HepG2 (cell line): ENCODE data around the gene DNLZ. TPM values are rescaled to one million over a fixed set of nuclear protein-coding genes. Genes with fewer than 3 reads are reported as not detected.

Experiments used
- ATAC-seq: fragments of 200-7000 bp; cut with Tn5 transposase; 3 replicates; pipeline ENCODE4 v1.9.1; 2020; ENCODE audit warnings: mild to moderate bottlenecking, moderate library complexity
- BruUV-seq: library from RNA; stranded (reverse); fragments of 400-500 nt; replicated peaks from 2 replicates; lab custom pipeline; 2021; lab: Mats Ljungman, UMichigan
- CTCF ChIA-PET: fragments of 300-600 bp; formaldehyde crosslinking; extraction: SDS; loops from one replicate; lab custom pipeline; 2021; ENCODE audit warnings: low total read pairs, inconsistent platforms, low intra/inter-chr PET ratio; lab: Yijun Ruan, JAX
- POLR2A ChIA-PET: fragments of 350-600 bp; sonication (Branson Sonifier 250); formaldehyde crosslinking; loops from one replicate; lab custom pipeline; 2020; ENCODE audit warnings: antibody characterized with exemption, inconsistent platforms; lab: Yijun Ruan, JAX
- DNase-seq: peaks from one replicate; pipeline ENCODE4 v3.0.0-alpha.2; 2015; ENCODE audit warnings: low spot score
- FAIRE-seq: peaks from 3 replicates; lab custom pipeline; 2011; peaks lifted over from hg19 to GRCh38; lab: Jason Lieb, UNC
- H2AFZ ChIP-seq: one replicate; pipeline ENCODE4 v1.6.1; 2011; ENCODE audit warnings: low read length, inconsistent platforms
- H3K27ac ChIP-seq: fragments of 300-600 bp; 3 replicates; pipeline ENCODE4 v1.8.0; 2011; ENCODE audit warnings: mixed run types, mild to moderate bottlenecking, mixed read lengths, low read length, inconsistent platforms; ENCODE audit not compliant: insufficient read depth; ENCODE audit errors: extremely low read length
- H3K27me3 ChIP-seq, 2 experiments: fragments of 200-600 bp in 1 of 2; 2 replicates in 1 of 2; 3 replicates in 1 of 2; pipeline versions ENCODE4 v1.6.0 to v1.8.0; 2011; ENCODE audit warnings: low read length in 2 of 2, mild to moderate bottlenecking in 2 of 2, moderate library complexity in 2 of 2, inconsistent platforms in 1 of 2; ENCODE audit not compliant: insufficient read depth in 2 of 2, control insufficient read depth in 1 of 2
- H3K36me3 ChIP-seq, 2 experiments: fragments of 200-600 bp in 1 of 2; replicated peaks in 1 of 2; 2 replicates in 1 of 2; 3 replicates in 1 of 2; pipeline versions ENCODE4 v1.5.1 to v1.8.0; 2011; ENCODE audit warnings: low read length in 2 of 2, inconsistent platforms in 1 of 2; ENCODE audit not compliant: insufficient read depth in 2 of 2, control insufficient read depth in 1 of 2
- H3K4me1 ChIP-seq: 2 replicates; pipeline ENCODE4 v1.5.1; 2012; ENCODE audit warnings: low read length, inconsistent platforms; ENCODE audit not compliant: insufficient read depth
- H3K4me2 ChIP-seq: 2 replicates; pipeline ENCODE4 v1.6.0; 2011; ENCODE audit warnings: low read depth, low read length, inconsistent platforms
- H3K4me3 ChIP-seq, 3 experiments: fragments of 200-600 bp in 1 of 3; sonication (generic), shearing (Covaris generic) in 1 of 3; replicated peaks in 1 of 3; 2 replicates each; pipeline ENCODE4 v1.5.1; 2011 to 2016; ENCODE audit warnings: low read length in 3 of 3, inconsistent platforms in 2 of 3, low read depth in 2 of 3, mild to moderate bottlenecking in 2 of 3, control low read depth in 1 of 3, mixed read lengths in 1 of 3; ENCODE audit not compliant: insufficient read depth in 1 of 3
- H3K79me2 ChIP-seq: one replicate; pipeline ENCODE4 v1.6.1; 2011; ENCODE audit warnings: low read length, inconsistent platforms; ENCODE audit not compliant: insufficient read depth
- H3K9ac ChIP-seq: 2 replicates; pipeline ENCODE4 v1.6.0; 2011; ENCODE audit warnings: mild to moderate bottlenecking, low read depth, low read length, inconsistent platforms; ENCODE audit not compliant: insufficient read depth
- H3K9me3 ChIP-seq: 2 replicates; pipeline ENCODE4 v1.5.1; 2012; ENCODE audit warnings: mild to moderate bottlenecking, low read length
- H4K20me1 ChIP-seq: 2 replicates; pipeline ENCODE4 v1.6.0; 2011; ENCODE audit warnings: inconsistent platforms, mild to moderate bottlenecking, low read length, moderate library complexity; ENCODE audit not compliant: insufficient read depth
- GPN1 ChIP-seq: sonication (generic); formaldehyde crosslinking; IDR thresholded peaks from 2 replicates; pipeline ENCODE4 v1.5.1; 2020; ENCODE audit warnings: missing genetic modification reagents, borderline replicate concordance
- PCBP1 ChIP-seq: fragments of 200-400 bp; formaldehyde crosslinking; IDR thresholded peaks from 2 replicates; pipeline ENCODE4 v1.6.1; 2017; ENCODE audit warnings: mild to moderate bottlenecking, low read depth, low read length, borderline replicate concordance
- UBTF ChIP-seq: sonication (generic); formaldehyde crosslinking; IDR thresholded peaks from 2 replicates; pipeline ENCODE4 v1.4.0; 2020; ENCODE audit warnings: mild to moderate bottlenecking, missing genetic modification reagents
- YY1 ChIP-seq: IDR thresholded peaks from 2 replicates; pipeline ENCODE4 v1.6.1; 2011; ENCODE audit warnings: low read length, low read depth, moderate library complexity, mild to moderate bottlenecking; ENCODE audit not compliant: insufficient read depth, insufficient replicate concordance
- ZBTB43 ChIP-seq: sonication (generic); formaldehyde crosslinking; conservative IDR thresholded peaks from 2 replicates; pipeline ENCODE4 v1.4.0; 2020; ENCODE audit warnings: missing genetic modification reagents
- ZFP1 ChIP-seq: IDR thresholded peaks from 2 replicates; pipeline ENCODE4 v1.6.1; 2016
- WGBS: methylation state at CpG from one replicate; pipeline ENCODE4 v1.1.6; 2017; ENCODE audit warnings: low lambda C conversion rate; 5-methylcytosine and 5-hydroxymethylcytosine counted together
- in situ Hi-C: cut with HindIII; loops from 2 replicates; pipeline ENCODE4 v1.10.0; 2017; ENCODE audit warnings: low pct_unique_long_range_greater_than_20kb; ENCODE audit not compliant: extremely low pct_ligation_motif_present
- intact Hi-C: fragments of 100-400 bp; cut with micrococcal nuclease; formaldehyde crosslinking; loops from one replicate; pipeline ENCODE4 v1.10.0; 2022; ENCODE audit not compliant: unreplicated experiment
- polyA plus RNA-seq, 8 experiments: library from polyadenylated mRNA; depleted of rRNA in 3 of 8; stranded (reverse) in 7 of 8; unstranded in 1 of 8; fragments of >200 nt; fragmentation: Illumina TruSeq in 4 of 8; extraction: Trizol in 4 of 8; gene quantifications; 2 replicates each; pipeline versions ENCODE4 v1.2.1 to v1.2.3, GENCODE V29; 2011 to 2016; ENCODE audit warnings: low read depth in 4 of 8, missing spikeins in 1 of 8, mixed read lengths in 1 of 8; ENCODE audit not compliant: insufficient read depth in 1 of 8
- total RNA-seq, 5 experiments: library from RNA; depleted of rRNA; stranded (reverse); fragments of >200 nt; fragmentation: Illumina TruSeq; extraction: Trizol; gene quantifications; 2 replicates each; pipeline ENCODE4 v1.2.3, GENCODE V29; 2016; ENCODE audit warnings: low read depth in 1 of 5
- TF ChIP-seq, protein P1 (sequence below): sonication (generic); formaldehyde crosslinking; IDR thresholded peaks from 2 replicates; pipeline ENCODE4 v1.8.1; 2023; ENCODE audit warnings: mild to moderate bottlenecking, moderate library complexity, missing genetic modification reagents
- TF ChIP-seq, protein P2 (sequence below): sonication (generic); formaldehyde crosslinking; conservative IDR thresholded peaks from 2 replicates; pipeline ENCODE4 v1.4.0; 2020; ENCODE audit warnings: mild to moderate bottlenecking, missing genetic modification reagents, moderate library complexity

DNLZ gene
- total and polyA plus RNA-seq, 2 of the 13 experiments (the other 11 are each of a cell fraction or from before 2014, with no cell fraction given), result 3.4 to 8.0 TPM

DNA sequence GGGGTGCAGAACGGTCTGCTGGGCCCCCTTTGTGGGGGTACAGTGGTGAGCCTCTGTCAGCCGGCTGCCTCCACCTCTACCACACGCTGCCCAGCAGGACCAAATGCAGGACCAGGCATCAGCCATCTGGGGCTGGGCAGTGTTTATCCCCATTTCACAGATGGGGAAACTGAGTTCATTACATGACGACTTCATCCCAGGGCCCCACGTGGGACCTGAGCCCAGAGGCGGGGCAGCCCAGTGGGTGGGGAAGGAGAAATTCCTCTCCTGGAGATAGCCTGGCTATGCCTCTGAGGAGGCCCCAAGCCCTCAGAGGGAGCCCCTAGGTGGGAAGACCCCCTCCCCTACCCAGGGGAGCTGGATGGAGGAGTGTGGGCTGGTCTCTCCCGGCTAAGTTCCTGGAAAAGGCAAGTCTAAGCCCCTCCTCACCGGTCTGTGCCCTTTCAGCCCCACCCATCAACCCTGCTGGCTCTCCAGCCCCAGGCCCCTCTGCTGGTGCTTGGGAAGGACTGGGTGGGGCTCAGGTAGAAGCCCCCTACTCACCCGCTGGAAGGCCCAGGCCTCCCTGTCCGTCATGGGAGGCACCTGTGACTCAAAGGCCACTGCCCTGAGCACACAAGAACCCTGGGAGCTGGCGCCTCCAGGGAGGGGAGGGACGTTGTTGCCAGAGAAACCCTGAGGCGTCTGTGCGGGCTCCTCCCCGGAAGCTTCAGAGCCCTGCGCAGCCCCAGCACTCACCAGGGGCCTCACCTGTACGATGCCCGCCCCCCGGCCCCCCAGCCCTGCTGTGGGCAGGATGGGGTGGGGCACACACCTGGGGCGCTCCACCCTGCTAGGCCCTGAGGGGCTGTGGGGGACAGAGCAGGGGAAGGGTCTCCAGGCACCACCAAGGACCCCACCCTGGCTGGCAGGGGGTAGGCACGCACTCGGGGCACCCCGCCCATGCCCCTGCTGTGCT is 52.2 kb downstream of the DNLZ start:
- ChIA-PET POLR2A (interaction anchor here (0.6 to 2.1 kb wide), 4 partner anchors 14 to 90 kb away, joined by 3 to 7 read pairs (median 3); no protein-coding TSS in a partner anchor), CTCF (interaction anchor here (1.4 to 1.5 kb wide), 2 partner anchors 61 to 89 kb away, joined by 6 to 15 read pairs; partner anchors contain the start of gene SNAPC4)
- DNase-seq, result peak; percentile 62
- H3K36me3 ChIP-seq, result no peaks in the 10 kb centered on the region
- H3K4me2 ChIP-seq, result peak overlapping the region; percentile 54
- peak overlapping the region; percentile 19; the same call in 1 of the 2 replicates for H3K9ac ChIP-seq
- in situ Hi-C loops (no loop called here), intact Hi-C loops (loop anchor here (2.0 kb wide), 1 partner anchor 61 kb away; the partner anchor contains the start of gene CARD9)
- peaks cover 47% of the 10 kb centered on the region for H3K4me1 ChIP-seq
- no TSS peak for BruUV-seq
- 28% methylated on average over 6 of the region's 23 CpGs for WGBS
- H4K20me1 ChIP-seq, result no peaks in the 10 kb centered on the region
- no peak overlapping the region for H3K27ac ChIP-seq
- ATAC-seq, result peak; percentile 67
- no peak overlapping the region for H2AFZ ChIP-seq
- no peaks in the 10 kb centered on the region for H3K79me2 ChIP-seq
- H3K9me3 ChIP-seq, result peaks cover 16% of the 10 kb centered on the region
- peaks cover 0 to 6% of the 10 kb centered on the region in 2 experiments; a peak in 3 of 5 replicates for H3K27me3 ChIP-seq
- peak overlapping the region in 2 of 3 experiments; percentile 12 to 47; a peak in 1 of 6 replicates for H3K4me3 ChIP-seq
- no peak for FAIRE-seq
- TF ChIP-seq ZBTB43 (CRISPR knock-in tag), result no peak
- TF ChIP-seq PCBP1, result 0 out of 2 replicates have a peak, but pooled peaks have one; percentile 22
- TF ChIP-seq ZFP1 (CRISPR knock-in tag), result no peak
- TF ChIP-seq YY1, result peak; percentile 8
- TF ChIP-seq UBTF (CRISPR knock-in tag), result no peak
- no peak for TF ChIP-seq GPN1 (CRISPR knock-in tag)
- TF ChIP-seq, protein P1, sequence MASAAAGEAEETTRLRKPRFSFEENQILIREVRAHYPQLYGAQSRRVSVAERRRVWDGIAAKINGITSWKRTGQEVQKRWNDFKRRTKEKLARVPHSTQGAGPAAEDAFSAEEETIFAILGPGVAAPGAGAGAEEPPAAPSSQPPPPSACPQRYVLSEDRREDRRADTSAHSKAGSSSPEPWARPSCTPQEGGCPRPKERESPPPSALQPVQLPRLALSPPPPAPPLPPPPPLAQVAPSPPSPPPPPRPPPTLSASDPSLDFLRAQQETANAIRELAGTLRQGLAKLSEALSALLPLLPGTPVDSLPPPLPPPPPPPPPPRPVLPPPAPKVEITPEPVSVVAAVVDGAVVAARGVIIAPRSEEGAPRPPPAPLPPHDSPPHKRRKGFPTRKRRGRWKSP (CRISPR knock-in tag), result no peak
- TF ChIP-seq, protein P2, sequence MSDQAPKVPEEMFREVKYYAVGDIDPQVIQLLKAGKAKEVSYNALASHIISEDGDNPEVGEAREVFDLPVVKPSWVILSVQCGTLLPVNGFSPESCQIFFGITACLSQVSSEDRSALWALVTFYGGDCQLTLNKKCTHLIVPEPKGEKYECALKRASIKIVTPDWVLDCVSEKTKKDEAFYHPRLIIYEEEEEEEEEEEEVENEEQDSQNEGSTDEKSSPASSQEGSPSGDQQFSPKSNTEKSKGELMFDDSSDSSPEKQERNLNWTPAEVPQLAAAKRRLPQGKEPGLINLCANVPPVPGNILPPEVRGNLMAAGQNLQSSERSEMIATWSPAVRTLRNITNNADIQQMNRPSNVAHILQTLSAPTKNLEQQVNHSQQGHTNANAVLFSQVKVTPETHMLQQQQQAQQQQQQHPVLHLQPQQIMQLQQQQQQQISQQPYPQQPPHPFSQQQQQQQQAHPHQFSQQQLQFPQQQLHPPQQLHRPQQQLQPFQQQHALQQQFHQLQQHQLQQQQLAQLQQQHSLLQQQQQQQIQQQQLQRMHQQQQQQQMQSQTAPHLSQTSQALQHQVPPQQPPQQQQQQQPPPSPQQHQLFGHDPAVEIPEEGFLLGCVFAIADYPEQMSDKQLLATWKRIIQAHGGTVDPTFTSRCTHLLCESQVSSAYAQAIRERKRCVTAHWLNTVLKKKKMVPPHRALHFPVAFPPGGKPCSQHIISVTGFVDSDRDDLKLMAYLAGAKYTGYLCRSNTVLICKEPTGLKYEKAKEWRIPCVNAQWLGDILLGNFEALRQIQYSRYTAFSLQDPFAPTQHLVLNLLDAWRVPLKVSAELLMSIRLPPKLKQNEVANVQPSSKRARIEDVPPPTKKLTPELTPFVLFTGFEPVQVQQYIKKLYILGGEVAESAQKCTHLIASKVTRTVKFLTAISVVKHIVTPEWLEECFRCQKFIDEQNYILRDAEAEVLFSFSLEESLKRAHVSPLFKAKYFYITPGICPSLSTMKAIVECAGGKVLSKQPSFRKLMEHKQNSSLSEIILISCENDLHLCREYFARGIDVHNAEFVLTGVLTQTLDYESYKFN (CRISPR knock-in tag), result no peak
